ENCODE results near the gene SPEG.
"Not testable (repeated sequence)": the region's sequence is repeated elsewhere in the genome, so short reads cannot be mapped to it uniquely, and the experiment has no call there.

Gene SPEG

DNA sequence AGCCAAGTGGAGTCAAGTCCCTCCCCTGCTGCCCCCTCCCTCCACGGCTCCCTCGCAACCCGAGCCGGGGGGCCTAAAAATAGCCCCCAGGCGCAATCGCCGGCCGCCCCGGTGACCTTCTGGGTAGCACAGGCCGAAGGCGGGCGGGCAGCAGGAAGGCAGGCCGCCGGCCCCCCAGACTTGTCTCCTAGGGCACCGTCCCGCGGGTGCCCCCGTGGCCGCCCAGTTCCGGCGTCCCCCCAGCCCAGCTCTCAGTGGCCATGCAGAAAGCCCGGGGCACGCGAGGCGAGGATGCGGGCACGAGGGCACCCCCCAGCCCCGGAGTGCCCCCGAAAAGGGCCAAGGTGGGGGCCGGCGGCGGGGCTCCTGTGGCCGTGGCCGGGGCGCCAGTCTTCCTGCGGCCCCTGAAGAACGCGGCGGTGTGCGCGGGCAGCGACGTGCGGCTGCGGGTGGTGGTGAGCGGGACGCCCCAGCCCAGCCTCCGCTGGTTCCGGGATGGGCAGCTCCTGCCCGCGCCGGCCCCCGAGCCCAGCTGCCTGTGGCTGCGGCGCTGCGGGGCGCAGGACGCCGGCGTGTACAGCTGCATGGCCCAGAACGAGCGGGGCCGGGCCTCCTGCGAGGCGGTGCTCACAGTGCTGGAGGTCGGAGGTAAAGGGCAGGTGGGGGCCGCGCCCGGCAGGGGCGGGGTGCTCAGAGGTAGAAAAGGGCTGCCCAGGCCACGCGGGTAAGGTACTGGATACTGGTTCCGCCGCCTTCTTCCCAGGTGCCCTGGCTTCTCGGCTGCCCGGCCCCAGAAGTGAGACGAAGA, at the start of gene SPEG:
Gene SPEG, plus strand, starts transcription at position 126 of the 808 bp plus-strand sequence. Its CDS starts 135 bp downstream, at position 261.
- DNase-seq, result no peak

DNA sequence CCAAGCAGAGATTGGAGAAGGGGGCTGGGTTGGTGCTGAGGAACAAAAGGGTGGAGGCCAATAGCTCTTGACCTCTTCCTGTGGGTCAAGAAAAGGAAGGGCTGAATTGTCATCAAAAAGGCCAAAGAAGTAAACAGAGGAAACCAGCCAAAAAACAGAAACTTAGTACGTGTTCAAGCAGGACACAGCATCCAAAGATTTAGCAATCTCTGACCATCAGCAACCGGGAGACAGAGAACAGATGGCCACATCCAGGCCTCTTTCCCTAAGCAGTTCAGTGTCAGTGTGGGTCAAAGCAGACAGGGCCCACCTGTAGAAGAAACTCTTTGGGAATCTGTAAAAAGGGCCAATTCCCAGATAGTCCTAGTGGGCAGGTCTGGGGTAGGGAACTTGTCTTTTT, 49.8 kb upstream of the SPEG start:
- DNase-seq, result no peak

DNA sequence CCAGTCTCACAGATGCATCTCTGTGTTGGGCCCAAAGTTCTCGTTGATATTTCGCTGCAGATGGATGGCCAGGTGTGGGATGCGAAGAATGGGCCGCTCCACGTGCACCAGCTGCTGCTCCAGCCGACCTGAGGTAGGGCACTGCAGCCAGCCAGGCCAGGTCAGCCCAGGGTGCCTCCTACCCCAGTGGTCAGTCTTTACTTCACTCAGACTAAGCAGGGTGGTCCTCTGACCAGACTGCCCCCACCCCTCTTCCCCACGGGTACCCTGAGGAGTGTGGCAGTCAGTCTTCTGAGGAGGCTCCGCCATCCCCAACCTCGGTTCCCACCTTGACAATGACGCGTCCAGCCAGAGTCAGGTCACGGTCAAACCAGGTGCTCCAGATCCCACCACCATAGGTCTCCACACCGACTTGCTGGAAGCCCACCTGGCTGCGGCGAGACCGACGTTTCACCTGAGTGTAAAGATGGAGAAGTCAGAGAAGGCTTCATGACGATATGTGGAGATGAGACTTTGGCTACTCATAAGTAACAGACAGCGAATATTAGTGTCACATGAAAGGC, 48.6 kb upstream of the SPEG start:
- no peak for DNase-seq

DNA sequence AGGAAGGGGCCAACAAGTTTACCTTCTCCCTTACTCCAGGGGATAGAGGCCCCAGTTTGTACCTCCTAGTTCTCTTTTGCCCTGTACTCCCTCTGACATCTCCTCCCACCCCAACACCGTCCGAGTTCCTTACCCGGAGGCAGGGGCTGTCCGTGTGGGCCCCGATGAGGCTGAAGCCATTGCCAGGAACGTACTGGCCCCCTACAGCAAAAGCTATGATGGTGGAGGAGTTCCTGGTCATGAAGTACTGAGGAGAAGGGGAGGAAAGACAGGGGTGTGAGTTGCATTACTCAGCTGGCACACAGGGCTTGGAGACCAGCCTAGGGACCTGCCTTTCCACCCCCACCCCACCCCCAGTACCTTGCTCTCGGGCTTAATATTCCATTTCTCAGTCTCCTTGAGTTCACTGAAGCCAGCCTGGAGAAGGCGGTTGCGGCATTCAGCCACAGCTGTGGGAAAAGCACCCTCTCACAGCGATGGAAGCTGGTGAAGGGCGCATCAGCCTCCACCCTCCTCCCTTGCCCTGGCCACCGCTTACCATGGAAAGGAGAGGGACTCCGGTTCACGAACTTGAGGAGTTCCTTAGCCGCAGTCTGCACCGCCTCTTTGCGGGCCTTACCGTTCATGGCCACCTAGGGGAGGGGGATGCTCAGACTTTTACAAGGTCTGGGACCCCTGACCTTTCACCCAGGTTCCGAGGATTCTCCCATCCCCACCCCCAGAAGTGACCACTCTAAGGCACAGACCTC, 47.9 kb upstream of the SPEG start:
- DNase-seq, result no peak

DNA sequence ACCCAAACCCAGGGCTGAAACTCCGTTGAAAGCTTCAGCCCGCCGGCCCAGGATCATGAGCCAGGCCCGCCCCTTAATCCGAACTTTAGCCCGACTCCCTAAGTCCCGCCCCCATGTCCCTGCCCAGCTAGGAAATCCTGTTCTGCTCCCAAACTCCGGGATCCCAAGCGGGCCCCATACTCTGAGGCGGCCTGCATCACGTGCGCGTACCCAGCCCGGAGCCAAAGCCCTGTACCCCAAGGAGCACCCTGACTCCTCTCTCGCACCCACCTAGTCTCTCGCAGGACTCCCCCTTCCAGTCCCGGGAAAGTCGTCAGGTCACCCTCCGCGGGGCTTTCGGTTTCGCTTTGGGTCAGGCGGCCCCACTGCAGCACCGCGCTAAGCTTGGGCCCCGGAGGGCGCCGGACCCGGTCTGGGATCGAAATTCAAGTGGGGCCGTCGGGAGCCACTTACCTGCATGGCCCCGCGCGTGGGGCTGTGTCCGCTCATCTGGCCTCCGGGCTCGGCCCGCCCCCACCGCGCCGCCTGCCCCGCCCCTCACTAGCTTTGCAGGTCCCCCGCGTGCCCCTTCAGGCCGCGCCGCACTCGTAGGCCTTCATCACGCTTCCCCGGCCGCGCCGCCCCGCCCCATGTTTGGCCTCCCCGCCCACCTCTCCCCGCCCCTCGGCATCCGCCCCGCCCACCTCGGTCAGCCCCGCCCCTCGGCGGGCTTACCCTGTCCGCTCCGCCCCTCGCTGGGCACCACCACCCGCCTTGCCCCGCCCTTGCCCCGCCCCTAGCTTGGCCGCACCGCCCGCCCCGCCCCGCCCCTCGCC, 47.1 kb upstream of the SPEG start, which contains the start of gene DNPEP:
Gene DNPEP, minus strand, starts transcription at position 607 of the 815 bp plus-strand sequence. Its CDS starts 118 bp downstream, at position 489.
- DNase-seq, result no peak

DNA sequence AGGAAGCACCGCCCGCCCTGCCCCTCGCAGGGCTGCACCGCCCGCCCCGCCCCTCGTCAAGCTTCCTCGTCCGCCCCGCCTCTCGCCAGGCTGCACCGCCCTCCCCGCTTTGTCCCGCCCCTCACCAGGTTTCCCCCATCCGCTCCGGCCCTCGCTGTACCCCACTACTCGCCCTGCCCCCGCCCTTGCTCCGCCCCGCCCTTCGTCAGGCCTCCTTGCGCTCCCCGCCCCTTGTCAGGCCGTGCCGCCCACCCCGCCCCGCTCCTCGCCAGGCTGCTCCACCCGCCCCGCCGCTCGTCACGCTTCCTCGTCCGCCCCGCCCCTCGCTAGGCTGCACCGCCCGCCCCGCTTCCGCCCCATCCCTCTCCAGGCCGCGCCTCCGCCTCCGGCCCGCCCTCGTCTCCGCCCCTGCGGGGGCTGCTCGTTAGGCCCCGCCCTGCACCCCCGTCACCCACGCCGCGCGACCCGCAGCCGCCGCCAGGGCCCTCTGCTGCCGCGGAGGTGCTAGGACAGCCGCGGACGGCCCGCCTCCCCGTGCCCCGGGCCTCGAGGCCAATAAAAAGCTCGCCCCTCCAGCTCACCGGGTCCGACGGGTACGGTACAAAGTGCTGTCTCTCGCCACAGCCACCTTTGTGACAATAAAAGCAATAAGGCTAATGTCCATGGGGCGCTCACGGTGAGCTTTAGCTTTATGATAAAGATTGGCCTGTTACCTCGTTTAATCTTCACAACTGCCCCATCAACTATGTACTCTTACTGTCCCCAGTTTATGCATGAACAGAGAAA, 46.3 kb upstream of the SPEG start:
- peak; percentile 92 for DNase-seq

DNA sequence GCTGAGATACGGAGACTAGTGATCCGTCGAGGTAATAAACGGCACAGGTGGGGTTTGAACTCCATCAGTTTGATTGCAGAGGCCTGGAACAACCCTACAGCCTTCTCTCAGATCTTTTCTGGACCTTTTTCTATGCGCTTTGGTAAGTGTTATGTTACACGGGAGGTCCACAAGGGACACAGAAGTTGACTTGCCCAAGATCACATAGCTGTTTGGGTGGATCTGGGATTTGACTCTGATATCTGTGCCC, 45.8 kb upstream of the SPEG start:
- DNase-seq, result no peak

DNA sequence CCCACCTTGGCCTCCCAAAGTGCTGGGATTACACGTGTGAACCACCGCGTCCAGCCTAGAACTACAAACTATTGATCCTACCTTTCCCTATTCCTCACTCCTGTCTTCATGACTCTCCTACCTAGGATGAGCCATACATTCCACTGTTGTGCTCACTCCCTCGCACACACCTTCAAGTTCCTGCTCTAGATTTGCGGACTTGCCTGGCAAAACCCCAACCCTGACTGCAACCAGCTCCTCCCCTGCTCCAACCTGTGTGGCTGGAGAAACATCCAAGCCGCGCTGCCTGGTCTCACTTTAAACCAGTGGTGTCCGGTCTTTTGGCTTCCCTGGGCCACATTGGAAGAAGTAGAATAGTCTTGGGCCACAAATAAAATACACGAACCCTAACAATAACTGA, 41.9 kb upstream of the SPEG start:
- no peak for DNase-seq

DNA sequence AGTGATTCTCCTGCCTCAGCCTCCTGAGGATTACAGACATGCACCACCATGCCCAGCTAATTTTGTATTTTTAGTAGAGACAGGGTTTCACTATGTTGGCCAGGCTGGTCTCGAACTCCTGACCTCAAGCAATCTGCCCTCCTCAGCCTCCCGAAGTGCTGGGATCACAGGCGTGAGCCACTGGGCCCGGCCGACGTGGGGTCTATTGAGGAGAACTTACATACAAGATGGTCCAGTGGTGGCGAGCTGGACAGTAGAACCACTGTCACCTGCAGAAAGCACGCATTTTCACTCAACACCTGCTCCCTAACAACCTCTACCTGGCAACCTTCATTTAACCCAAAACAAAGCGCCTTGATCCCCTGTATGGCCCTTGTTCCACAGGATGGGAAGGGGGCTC, 39.6 kb upstream of the SPEG start:
- DNase-seq, result not testable (repeated sequence)

DNA sequence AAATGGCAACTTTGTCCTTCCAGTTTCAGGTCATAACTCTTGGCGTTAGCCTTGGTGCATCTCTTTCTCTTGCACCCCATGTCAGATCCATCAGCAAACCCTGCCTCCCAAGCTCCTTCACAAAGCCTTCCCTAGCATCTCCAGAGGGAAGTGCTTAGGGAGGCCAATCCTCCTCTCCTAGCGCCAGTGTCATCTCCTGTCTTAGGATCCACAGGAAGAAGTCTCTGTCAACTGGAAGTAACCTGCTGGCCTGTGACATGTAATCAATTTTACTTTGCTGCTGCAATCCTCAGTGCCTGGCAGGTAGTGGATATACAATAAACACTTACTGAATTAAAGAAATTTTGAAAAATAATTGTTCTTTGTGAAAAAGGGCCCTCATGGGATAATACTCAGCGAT, 39.0 kb upstream of the SPEG start:
- DNase-seq, result no peak

DNA sequence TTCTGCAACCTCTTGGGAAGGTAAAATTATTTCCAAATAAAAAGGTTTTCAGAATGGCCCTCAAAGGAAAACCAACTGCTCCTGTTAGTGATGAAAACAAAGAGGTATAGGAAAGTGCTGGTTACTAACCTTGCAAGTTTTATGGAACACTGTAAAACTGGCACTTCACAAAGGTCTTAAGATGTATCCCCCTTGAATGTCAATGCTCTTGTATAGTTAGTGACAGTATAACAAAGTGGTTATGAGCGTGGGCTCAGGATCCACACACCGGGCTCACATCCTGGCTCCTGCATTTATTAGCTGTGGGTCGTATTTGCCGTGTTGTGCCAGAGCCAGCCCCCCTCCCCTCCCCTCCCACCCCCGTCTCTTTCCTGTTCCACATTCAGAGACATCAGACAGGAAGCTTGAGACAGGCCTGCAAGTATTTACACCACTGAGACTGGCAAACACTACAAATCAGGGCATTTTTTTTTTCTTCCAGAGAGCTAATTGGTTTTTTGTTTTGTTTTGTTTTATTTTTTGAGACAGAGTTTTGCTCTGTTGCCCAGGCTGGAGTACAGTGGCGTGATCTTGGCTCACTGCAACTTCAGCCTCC, 37.7 kb upstream of the SPEG start:
- no peak for DNase-seq

DNA sequence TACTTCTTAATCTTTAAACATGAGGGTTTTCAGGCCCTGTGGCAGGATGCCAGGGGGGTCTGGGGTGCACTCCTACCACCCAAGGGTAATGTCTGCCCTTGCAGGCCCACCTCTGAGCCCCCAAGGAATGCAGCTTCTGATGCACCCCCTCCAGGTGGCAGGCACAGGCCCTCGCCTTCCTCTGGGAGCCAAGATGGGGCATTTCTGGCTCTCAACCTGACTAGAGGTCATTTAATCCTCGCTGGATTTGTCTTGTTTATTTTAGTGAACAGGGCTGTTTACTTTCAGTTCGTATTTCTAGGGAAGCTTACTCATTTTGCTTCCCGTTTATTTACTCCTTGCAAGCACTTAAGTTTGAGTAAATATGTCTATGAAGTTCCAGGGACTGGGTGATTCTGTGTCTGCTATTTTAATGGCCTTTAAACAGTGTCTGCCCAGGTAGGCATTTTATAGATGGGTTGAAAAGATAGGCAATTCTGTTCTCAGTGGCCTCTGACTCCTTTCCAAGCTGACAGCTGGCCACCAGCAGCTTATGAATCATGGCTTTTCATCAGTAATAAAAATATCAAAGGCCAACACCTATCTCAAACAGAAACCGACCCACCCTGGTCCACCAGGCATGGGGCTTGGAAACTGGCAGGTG, 35.8 kb upstream of the SPEG start:
- peak; percentile 70 for DNase-seq

DNA sequence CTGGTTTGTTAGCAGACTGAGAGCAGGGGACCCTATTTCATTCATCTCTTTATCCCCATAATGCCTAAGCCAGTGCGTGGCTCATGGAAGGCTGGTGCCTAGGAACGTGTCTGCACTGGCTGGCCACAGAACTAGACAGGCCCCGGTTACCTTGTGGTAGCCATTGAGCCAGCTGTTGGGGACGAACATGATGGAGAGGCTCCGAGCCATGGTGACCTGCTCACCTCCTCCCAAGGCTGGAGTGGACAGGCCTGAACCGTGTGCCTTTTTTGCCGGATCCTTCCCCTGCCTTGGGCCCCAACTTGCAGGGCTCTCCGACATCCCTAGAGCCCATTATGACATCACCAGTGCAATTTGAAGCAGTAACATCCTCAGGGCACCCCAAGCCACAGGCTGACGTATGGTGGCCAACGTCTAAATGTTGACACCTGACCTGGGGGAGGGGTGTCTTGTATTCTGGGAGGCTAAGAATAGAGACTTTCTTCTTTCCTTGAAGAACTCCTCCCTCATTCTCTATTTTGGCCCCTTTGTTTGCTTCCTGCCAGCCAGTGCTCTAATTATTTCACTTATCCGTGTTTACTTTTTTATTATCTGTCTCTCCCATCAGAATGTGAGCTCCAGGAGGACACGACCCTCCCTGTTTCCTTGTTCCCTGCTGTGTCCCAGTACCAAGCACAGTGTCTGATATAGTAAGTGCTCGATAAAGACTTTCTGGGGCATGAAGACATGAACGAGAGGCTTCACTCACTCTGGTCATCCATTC, 34.7 kb upstream of the SPEG start:
- DNase-seq, result no peak

DNA sequence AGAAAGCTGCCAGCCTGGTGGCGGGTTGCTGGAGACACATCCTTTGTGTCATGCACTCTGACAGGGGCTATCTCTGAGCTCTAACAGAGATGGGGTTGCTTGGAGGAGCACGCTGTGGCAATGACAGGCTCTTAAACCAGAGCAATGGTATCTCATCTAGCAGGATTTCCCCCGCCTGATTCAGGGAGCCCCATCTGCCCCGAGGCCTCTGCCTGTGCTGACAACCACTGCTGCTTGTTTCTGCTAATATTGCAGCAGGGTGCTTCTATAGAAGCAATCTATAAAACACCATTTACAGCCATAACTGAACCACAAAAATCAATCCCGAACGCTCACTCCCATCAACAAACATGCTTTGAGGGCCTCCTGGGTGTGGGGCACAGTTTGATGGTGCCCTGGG, 34.1 kb upstream of the SPEG start:
- DNase-seq, result no peak

DNA sequence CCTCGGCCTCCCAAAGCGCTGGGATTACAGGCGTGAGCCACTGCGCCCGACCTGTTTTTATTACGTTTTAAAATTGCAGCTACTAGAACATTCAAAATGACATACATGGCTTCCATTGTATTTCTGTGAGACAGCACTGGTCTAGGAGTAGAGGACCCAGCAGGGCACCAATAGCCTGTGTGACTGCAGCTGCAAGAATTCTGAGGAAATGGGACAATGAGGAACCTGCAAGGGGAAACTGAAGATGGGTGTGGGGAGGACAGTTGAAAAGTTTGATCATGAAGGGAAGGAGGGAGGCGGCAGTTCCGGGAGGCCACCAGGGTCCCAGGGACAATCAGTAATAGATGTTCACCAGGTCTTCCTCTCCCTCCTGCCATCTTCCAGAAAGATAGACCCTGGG, 33.0 kb upstream of the SPEG start:
- no peak for DNase-seq

DNA sequence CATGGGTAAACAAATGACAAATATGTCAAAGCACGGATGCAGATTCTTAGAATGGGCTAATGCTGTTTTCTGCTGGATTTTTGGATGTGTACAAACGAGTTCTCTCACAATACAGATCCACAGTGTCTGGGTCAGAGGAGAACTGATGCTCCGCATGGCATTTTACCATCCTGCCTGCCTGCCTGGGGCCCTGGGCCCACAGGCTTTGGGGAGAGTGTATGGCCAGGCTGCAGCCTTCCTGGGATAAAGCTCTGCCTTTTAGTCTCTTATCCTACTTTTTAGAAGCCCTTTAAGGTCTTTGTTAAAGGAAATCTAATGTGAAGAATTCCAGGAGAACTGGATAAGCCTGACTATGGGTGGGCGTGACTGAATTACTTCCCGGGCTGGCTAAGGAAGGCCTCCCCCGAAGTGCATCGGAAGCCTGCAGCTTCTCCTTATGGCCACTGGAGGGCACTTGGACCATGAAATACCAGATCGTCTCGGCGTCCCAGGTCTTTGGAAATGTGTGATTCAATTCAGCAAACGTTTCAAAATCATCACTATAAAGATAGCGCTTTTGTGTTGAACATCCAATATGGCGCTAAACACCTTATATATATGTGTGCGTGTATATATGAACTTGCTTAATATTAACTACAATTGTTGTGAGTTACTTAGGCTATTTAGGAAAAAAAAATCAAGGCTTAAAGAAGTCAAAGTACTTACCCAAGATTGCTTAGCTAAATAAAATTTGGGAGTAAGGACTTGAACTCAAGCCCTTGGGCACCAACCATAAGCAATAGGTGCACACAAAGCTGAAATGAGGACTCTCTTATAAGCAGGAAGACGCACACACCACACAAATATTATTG, 31.8 kb upstream of the SPEG start:
- DNase-seq, result peak; percentile 53

DNA sequence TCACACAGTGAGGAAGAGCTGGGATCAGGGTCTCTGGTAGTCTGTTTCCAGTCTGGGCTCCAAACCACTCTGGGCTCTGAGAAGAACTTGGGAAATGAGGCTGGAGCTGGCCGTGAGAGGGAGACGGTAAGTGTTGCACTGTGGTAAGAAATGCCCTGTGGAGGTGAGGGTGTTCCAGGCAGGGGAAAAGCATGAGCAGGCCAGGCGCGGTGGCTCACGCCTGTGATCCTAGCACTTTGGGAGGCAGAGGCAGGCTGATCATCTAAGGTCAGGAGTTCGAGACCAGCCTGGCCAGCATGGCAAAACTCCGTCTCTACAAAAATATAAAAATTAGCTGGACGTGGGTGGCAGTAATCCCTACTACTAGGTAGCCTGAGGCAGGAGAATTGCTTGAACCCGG, 30.8 kb upstream of the SPEG start:
- no peak for DNase-seq

DNA sequence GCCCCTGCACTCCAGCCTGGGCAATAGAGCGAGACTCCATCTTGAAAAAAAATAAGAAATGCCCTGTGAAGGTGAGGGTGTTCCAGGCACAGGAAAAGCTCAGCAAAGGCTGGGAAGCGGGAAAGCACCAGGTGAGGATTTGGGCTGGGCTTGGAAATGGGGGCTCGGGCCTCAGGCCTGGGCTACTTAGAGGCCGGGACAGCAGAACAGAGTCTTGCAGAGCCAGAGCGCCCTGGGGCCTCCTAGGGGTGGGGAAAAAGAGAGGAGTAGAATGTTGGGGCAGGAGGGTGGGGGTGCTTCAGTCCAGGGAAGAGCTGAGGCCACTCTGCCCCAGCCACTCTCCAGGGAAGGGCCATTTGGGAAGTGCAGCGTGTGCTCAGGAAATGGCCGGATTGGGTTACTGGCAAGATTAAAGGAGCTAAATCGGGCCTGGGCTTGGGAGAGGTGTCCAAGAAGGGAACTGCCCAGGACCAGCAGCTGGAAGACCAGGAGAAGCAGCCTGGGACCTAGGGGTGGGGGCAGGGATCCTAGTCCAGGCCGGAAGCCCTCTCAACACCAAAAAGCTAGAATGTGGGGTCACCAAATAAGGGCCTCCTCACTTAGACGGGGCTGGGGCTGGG, 30.2 kb upstream of the SPEG start:
- DNase-seq, result no peak

DNA sequence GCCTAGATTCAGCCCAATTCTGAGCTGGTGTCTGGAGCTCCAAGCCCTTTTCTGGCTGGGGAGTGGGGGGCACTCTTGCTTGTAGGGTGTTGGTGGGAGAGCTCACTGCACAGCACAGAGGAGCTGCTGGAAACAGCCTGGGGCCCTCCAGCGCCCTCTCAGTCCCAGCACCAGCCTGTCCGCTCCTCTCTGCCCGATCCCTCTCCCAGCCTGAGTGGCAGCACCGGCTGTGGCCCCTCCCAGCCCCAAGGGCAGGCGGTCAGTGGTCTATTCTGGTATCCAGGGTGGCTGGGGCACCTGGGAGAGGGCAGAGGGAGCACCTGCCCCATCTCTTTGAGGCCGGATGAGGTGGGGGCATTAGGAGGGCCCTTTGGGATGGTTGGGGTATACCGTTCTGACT, 29.7 kb upstream of the SPEG start:
- no peak for DNase-seq
